DOHH2 (cell line): Measurements from ENCODE around the gene TACR1.

Source experiments
- EZH2phosphoT487 ChIP-seq: fragments of 200-600 bp; sonication (generic); IDR thresholded peaks from 2 replicates; pipeline ENCODE4 v1.6.1; 2017; ENCODE audit warnings: borderline replicate concordance, mild to moderate bottlenecking, antibody characterized with exemption, low read length, moderate library complexity, mixed read lengths
- TF ChIP-seq, protein P1 (sequence below): fragments of 200-600 bp; sonication (generic); IDR thresholded peaks from one replicate; pipeline ENCODE4 v1.5.1; 2014; ENCODE audit warnings: antibody characterized with exemption, mild to moderate bottlenecking, low read depth, low read length; ENCODE audit not compliant: poor library complexity, severe bottlenecking

DNA sequence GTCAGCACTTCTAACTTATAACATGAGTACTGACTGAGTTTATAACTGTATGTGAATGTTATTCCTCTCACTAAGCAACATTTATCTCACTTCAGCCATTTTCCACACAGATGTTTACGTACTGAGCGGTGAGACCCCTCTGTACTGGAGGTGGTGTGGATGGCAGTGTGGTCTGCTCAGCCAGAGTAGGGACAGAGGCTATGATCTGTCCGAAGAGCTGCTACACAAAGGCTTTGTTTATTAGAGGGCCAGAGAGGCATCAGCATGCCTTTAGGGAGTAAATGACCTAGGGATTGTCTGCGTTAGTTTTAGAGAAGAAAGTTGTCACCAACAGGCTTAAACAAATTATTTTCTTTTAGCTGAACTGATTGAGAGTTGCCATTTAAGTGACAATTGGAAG lies 23.2 kb upstream of the TACR1 start:
- TF ChIP-seq, protein P1, sequence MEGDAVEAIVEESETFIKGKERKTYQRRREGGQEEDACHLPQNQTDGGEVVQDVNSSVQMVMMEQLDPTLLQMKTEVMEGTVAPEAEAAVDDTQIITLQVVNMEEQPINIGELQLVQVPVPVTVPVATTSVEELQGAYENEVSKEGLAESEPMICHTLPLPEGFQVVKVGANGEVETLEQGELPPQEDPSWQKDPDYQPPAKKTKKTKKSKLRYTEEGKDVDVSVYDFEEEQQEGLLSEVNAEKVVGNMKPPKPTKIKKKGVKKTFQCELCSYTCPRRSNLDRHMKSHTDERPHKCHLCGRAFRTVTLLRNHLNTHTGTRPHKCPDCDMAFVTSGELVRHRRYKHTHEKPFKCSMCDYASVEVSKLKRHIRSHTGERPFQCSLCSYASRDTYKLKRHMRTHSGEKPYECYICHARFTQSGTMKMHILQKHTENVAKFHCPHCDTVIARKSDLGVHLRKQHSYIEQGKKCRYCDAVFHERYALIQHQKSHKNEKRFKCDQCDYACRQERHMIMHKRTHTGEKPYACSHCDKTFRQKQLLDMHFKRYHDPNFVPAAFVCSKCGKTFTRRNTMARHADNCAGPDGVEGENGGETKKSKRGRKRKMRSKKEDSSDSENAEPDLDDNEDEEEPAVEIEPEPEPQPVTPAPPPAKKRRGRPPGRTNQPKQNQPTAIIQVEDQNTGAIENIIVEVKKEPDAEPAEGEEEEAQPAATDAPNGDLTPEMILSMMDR: no peak
- TF ChIP-seq EZH2phosphoT487: no peak
